SHP77 treated with DMSO at 0.1 percent for 48 hours (cell line): Measurements from ENCODE around the gene NECAB3.
A peak's percentile ranks its signal among the peaks of the same experiment; 100 is the strongest.

Source experiments
- DNase-seq: peaks from one replicate; lab custom pipeline; 2025; lab: John Stamatoyannopoulos, UW

The NECAB3 gene

DNA sequence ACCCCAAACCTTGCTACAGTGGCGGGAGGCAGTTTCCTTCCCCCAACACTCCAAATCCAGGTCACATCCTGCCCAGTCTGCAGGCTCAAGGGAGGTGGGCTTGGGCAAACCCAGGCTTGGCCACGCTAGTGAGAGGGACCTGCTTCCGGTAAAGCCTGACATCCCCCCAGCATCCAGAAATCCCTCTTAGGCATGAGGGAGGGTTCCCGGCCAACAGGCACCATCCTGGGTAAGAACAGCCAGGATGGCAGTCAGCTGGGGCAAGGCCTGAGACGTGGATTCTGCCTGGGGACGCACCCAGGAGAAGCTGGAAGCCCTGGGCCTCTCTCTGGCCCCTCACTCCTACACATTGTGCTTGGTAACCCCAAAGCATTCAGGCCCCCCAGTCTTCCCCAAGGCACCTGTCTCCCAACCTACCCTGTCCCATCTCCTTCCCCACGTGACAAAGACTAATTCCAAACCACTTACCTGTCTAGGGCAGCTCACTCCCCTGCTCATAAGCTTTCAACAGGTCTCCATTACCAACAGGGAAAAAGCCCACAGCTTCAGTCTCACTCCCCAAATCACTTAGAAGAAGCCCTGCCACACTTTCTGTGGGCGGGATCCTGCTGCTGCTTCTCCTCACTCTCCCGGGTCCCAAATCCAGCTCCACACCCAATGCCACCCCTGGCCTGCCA, 10.0 kb downstream of the NECAB3 start:
- DNase-seq: no peak

GRCh38 chr20:33663161-33664084, 10.8 kb downstream of the NECAB3 start:
- DNase-seq: peak; percentile 45

DNA sequence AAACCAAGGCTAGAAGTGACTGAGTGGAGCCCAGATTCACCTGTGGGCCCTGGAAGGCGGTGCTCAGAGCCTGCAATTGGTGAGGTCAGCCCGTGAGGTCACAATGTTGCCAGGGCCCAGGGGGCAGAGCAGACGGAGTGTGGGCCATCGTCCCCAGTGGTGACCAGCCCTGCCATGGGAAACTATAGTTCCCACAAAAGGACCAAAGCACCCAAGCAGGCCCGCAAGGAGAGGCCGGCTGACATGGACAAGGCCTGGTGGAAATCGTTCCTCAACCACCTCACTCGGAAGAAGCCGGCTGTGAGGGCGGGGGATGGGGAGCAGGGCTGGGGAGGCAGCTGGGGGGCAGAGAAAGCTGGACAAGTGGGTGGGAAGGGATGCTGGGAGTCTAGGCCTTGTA, 12.1 kb downstream of the NECAB3 start, which contains the start of gene C20orf144:
TSS of gene C20orf144 (plus strand) at position 156 of the 400 bp plus-strand sequence. CDS start at position 175, 19 bp downstream.
- no peak for DNase-seq

DNA sequence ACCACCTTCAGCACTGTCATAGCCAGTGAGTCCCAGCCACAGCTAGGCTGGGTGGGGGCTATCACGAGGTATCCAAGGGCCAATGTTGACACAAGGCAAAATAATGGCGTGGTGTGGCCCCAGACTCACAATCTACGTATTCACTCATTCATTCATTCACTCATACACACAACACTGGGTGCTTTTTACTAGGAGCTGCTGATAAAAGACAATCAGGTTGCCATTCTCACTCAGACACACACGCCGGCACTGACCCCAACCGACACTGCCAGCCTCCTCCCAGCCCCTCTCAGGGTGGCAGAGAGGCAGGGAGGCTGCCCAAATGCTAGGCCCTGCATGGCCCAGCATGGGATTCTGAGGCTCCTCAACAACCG, 13.6 kb downstream of the NECAB3 start:
- DNase-seq: no peak

GRCh38 chr20:33660035-33660684, 14.1 kb downstream of the NECAB3 start:
- DNase-seq: no peak

DNA sequence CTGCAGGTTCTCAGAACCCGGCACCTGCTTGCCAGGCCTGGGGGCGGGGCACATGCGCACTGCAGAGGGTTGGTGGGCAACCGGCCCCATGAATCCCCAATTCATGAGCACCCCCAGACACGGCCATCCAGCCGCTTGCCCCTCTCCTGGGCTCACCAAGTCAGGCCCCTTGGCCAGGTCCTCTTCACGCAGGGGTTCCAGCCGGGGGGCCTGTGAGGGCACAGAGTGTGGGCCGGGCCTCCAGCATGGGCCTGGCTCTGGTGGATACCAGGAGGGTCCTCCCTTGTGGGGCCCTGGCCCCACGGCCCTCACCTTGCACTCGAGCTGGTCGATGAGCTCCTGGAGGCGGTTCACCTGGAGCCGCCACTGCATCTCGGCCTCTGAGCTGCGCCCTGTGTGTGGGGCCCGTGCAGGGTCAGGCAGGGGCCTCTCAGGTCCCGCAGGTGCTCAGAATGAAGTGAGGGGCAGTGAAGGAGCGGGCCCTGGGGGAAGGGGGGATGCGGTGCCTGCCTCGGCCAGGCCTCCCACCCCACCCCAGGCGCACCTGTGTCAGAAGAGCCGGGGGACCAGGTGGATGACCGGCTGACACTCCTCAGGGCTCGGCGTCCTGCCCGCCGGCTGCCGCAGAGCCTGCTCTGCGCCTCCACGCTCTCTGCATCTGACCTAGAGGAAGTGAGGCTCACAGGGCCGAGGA, 14.7 kb downstream of the NECAB3 start:
- no peak for DNase-seq

- no peak for DNase-seq
Observed at GRCh38 chr20:33658929-33659328, 15.3 kb downstream of the NECAB3 start.

- no peak for DNase-seq
Observed at GRCh38 chr20:33658510-33658909, 15.7 kb downstream of the NECAB3 start.

DNA sequence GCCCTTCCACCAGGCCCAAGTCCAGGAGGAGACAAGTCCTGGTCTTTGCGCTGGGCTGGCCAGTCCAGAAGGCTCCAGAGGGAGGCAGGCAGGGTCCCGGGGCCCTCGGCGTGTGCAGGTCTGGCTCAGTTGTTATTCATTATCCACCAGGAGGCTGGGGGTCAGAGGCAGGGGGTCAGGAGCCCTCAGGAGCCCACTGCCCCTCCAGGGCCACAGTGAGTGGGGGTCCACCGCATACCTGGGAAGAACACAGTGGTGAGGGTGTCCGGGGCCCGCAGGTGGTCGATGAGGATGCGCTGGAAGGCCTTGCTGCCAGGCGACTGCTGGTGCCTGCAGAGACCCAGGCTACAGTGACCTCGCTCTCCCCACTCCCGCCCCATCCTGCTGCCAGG, 16.5 kb downstream of the NECAB3 start:
- DNase-seq: no peak

DNA sequence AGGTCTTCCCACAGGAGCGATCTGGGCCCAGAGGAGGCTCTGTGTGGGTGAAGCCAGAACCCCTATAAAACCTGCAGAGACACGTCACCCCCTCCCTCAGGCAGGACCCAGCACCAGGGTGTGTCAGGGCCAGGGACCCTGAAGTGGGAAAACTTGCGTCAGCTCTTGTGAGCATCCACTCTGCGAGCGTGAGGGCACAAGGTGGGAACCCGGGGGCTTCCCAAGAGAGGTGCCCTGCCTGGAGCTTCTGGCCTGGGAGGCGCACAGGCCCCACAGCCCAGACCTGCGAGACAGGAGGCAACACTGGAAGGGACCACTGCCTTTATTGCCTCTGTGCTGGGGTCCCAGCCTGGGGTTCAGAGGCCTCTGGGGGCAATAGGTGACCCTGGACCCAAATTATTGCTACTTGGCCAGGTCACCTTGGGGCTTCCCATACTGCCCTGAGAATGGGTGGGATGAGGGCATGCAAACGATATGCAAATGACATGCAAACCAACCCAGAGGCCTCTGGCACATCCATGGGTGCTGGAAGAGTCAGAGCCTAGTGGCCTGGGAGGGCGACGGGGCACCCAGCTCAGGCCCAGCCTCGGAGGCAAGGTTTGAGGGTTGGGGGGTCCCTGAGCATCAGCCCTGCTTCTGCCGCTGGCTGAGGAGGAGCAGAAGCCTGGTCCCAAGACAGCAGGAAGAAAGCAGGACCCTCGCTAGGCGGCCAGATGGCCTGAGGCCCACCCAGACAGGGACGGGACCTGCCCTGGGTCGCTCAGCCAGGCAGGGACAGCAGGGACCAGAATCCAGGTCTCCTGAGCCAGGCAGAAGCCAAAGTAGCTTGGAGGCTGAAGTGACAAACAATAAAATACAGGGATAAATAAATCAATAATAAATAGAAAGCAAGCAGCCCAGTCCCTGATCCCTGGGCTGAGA, 17.2 kb downstream of the NECAB3 start:
- DNase-seq: no peak

- DNase-seq: no peak
Observed at GRCh38 chr20:33656010-33656782, 18.0 kb downstream of the NECAB3 start.

- no peak for DNase-seq
Observed at GRCh38 chr20:33655164-33655563, 19.1 kb downstream of the NECAB3 start.

DNA sequence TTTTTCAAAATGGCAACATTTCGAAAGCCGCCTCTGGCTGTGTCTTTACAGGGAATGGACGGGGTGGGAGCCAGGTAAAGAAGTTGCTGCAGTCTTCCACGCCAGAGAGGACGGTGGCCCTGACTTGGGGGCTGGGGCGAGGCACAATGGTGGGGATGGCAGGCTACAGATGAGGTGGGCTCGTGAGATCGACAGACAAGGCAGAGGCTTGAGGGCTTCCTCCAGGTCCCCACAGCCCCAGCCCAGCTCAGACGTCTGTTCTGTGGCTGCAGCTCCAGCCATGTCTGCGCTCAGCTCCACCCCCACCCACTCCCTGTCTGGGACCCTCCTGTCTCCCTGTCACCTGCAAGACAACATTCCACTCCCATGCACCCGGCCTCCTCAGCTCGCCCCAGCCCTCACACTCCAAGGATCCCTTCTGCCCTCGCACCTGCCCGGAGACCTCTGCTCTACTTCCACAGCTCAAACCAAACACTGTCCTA, 19.5 kb downstream of the NECAB3 start:
- no peak for DNase-seq

- DNase-seq: peak; percentile 88
Observed at GRCh38 chr20:33653900-33654596, 20.2 kb downstream of the NECAB3 start.

DNA sequence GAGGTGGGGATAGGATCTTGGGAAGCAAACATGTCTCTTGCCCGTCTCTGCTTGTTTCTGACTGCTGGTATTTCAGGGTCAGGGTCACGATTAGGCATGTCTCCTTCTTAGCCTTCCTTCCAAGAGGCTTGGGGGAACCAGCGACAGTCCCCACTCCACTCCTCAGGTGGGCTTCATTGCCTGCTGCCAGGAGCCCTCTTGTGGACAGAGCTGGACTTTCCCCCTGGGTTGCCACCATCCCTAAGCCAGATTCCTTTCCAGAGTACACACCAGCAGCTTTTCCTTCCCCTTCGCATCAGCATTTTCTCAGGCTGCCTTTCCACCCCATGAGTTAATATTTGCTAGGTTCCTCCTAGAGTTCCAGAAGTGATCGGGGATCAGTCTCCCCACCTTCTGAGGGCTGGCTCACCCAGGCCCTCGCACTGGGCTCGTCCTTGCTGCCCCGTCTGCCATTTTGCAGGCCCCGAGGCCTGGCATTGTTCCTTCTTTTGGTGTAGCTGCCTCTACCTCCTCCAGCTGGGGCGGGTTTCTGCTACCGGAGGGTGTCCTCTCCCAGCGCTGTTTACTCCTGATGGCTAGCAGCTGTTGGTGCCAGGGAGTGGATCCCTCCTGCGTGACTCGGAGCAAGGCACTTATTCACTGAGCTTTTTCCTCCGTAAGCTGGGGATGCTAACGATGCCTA, 20.9 kb downstream of the NECAB3 start:
- DNase-seq: peak; percentile 69

DNA sequence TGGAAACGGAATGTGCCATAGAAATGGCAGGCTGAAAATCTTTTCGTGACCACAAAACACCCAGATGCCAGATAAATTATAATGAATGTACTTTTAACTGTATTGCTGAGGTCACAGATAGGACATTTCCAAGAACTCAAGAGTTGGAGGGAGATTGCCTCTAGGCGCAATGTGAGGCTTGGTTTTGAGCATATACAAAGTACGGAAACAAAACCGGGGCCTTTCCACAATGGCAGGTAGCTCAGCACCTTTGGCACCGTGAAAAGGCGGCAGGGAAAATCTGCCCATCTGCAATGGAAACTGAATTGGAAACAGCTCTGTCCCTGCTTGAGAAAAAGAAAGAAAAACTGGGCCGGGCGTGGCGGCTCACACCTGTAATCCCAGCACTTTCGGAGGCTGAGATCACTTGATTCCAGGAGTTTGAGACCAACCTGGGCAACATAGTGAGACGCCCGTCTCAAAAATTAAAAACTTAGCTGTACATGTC, 22.6 kb downstream of the NECAB3 start:
- no peak for DNase-seq

DNA sequence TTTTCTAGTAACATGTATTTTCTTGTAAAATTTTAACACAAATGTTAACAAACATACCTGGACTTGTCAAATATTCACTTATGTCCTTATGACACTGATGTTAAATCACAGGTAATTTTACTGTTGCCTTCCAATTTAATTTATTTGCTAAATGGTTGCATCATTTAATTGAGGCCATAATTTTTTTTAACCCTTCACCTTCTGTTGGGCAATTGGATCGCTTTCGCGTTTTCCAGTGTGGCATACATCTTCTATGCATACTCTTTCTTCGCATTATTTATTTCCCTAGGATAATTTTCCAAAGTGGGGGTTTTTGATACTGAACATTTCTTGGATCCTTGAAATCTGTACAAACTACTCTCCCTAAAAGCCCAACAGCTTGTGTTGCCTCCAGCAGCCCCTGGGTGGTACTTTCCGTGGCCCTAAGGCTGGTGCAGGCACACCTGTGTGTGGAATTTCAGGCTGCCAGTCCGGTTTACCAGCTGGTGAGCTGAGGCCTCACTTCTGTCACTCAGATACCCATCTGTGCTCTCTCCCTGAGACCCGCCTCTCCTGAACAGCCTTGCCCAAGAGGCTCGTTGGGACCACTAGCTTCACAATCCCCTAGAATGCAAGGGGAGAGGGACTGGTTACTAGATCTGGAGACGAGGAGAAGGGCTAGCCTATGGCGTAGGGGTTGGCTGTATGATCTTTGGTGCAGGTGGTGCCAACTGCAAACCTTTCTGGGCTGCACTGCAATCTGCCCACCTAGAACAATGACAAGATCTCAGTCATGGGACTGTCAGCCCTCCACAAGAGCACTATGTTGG, 23.3 kb downstream of the NECAB3 start:
- DNase-seq: no peak
